Common myeloid progenitor, CD34-positive (primary cell): ENCODE results near the gene PRSS12.
"Not testable (repeated sequence)": the region's sequence is repeated elsewhere in the genome, so short reads cannot be mapped to it uniquely, and the experiment has no call there.

Experiments
- CTCF ChIA-PET: fragments of 350-600 bp; sonication (Branson Sonifier 250); formaldehyde crosslinking; loops from one replicate; lab custom pipeline; 2021; ENCODE audit warnings: antibody characterized with exemption; lab: Charles Lee
- POLR2A ChIA-PET: fragments of 350-600 bp; sonication (Branson Sonifier 250); formaldehyde crosslinking; loops from one replicate; lab custom pipeline; 2021; ENCODE audit warnings: antibody characterized with exemption; lab: Charles Lee
- DNase-seq, 3 donors: peaks; one replicate each; pipeline versions ENCODE4 v3.0.0 to v3.0.0-alpha.2; 2013
- H3K27ac ChIP-seq, 2 experiments: 1 replicate in 1 of 2; 2 replicates in 1 of 2; pipeline ENCODE4 v1.7.0; 2013; ENCODE audit warnings: inconsistent platforms in 2 of 2, low read length in 2 of 2, mild to moderate bottlenecking in 2 of 2, low read depth in 1 of 2, moderate library complexity in 1 of 2; ENCODE audit not compliant: severe bottlenecking in 2 of 2, insufficient read depth in 1 of 2, poor library complexity in 1 of 2
- H3K27me3 ChIP-seq, 5 experiments: replicated peaks in 2 of 5; 1 replicate in 3 of 5; 2 replicates in 2 of 5; pipeline versions ENCODE4 v1.6.1 to v1.7.0; 2013; ENCODE audit warnings: low read length in 4 of 5, mild to moderate bottlenecking in 2 of 5, moderate library complexity in 2 of 5, inconsistent platforms in 1 of 5; ENCODE audit not compliant: insufficient read depth in 5 of 5, control insufficient read depth in 4 of 5
- H3K36me3 ChIP-seq, 4 experiments: 1 replicate in 2 of 4; 2 replicates in 2 of 4; pipeline versions ENCODE4 v1.6.1 to v1.7.0; 2013; ENCODE audit warnings: low read length in 3 of 4, control low read depth in 1 of 4, mild to moderate bottlenecking in 1 of 4; ENCODE audit not compliant: control insufficient read depth in 4 of 4, insufficient read depth in 4 of 4
- H3K4me1 ChIP-seq, 4 experiments: 1 replicate in 3 of 4; 2 replicates in 1 of 4; pipeline versions ENCODE4 v1.6.1 to v1.7.1; 2013; ENCODE audit warnings: low read length in 3 of 4, mild to moderate bottlenecking in 3 of 4, control low read depth in 1 of 4, inconsistent platforms in 1 of 4, moderate library complexity in 1 of 4; ENCODE audit not compliant: control insufficient read depth in 4 of 4, insufficient read depth in 4 of 4; ENCODE audit errors: control extremely low read depth in 1 of 4
- H3K4me3 ChIP-seq, 7 experiments: 1 replicate in 4 of 7; 2 replicates in 3 of 7; pipeline versions ENCODE4 v1.5.1 to v1.7.0; 2013; ENCODE audit warnings: mild to moderate bottlenecking in 7 of 7, low read length in 6 of 7, moderate library complexity in 6 of 7, inconsistent platforms in 2 of 7, low read depth in 2 of 7, control low read depth in 1 of 7; ENCODE audit not compliant: insufficient read depth in 4 of 7, control insufficient read depth in 1 of 7; ENCODE audit errors: extremely low read depth in 1 of 7
- H3K9me3 ChIP-seq, 5 experiments: 1 replicate in 4 of 5; 2 replicates in 1 of 5; pipeline versions ENCODE4 v1.6.1 to v1.7.1; 2013; ENCODE audit warnings: low read length in 4 of 5, mild to moderate bottlenecking in 2 of 5, inconsistent platforms in 1 of 5, low read depth in 1 of 5, moderate library complexity in 1 of 5; ENCODE audit not compliant: control insufficient read depth in 4 of 5, insufficient read depth in 2 of 5; ENCODE audit errors: control extremely low read depth in 1 of 5
- WGBS: methylation state at CpG from one replicate; pipeline ENCODE4 v1.1.5; 2013; ENCODE audit not compliant: insufficient coverage; 5-methylcytosine and 5-hydroxymethylcytosine counted together

Gene PRSS12

GRCh38 chr4:118395057-118395644 lies 42.3 kb upstream of the PRSS12 start:
- 100% methylated on average over 1 of the region's 3 CpGs for WGBS
- peaks cover 0 to 4% (median 0%) of the 10 kb centered on the region in 5 experiments for H3K27me3 ChIP-seq
- CTCF ChIA-PET: interaction anchor here (1.2 to 2.1 kb wide), 2 partner anchors 9 to 18 kb away, joined by 4 to 8 read pairs; no protein-coding TSS in a partner anchor
- no peak overlapping the region for H3K27ac ChIP-seq
- no peaks in the 10 kb centered on the region for H3K36me3 ChIP-seq
- POLR2A ChIA-PET: no interaction called here
- H3K9me3 ChIP-seq: peaks cover 0 to 2% (median 0%) of the 10 kb centered on the region in 5 experiments
- H3K4me3 ChIP-seq: no peak overlapping the region
- DNase-seq: no peak
- peaks cover 13 to 24% (median 19%) of the 10 kb centered on the region in 4 experiments for H3K4me1 ChIP-seq

DNA sequence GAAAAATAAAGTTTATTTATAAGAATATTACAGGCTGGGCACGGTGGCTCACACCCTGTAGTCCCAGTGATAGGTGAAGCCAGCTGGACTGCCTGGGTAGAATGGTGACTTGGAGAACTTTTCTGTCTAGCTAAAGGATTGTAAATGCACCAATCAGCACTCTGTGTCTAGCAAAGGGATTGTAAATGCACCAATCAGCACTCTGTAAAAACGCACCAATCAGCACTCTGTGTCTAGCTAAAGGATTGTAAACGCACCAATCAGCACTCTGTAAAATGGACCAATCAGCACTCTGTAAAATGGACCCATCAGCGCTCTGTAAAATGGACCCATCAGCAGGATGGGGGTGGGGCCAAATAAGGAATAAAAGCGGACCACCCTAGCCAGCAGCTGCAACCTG lies 39.7 kb upstream of the PRSS12 start:
- H3K27me3 ChIP-seq, H3K27ac ChIP-seq, H3K9me3 ChIP-seq, H3K4me3 ChIP-seq, H3K36me3 ChIP-seq, POLR2A ChIA-PET, H3K4me1 ChIP-seq, DNase-seq: not testable (repeated sequence)
- WGBS: 98% methylated on average over 4 of the region's 5 CpGs
- CTCF ChIA-PET: interaction anchor here (0.8 kb wide), 1 partner anchor 18 kb away, joined by 3 read pairs; no protein-coding TSS in a partner anchor

GRCh38 chr4:118390121-118390520 lies 37.3 kb upstream of the PRSS12 start:
- Histone ChIP-seq H3K4me3 (no peak overlapping the region), H3K9me3 (peaks cover 0 to 5% (median 0%) of the 10 kb centered on the region in 5 experiments), H3K36me3 (no peaks in the 10 kb centered on the region), H3K4me1 (no peaks in the 10 kb centered on the region), H3K27ac (no peak overlapping the region), H3K27me3 (peaks cover 0 to 4% (median 0%) of the 10 kb centered on the region in 5 experiments)
- POLR2A ChIA-PET: no interaction called here
- CTCF ChIA-PET: no interaction called here
- DNase-seq: no peak
- 100% methylated on average over 1 of the region's 2 CpGs for WGBS

DNA sequence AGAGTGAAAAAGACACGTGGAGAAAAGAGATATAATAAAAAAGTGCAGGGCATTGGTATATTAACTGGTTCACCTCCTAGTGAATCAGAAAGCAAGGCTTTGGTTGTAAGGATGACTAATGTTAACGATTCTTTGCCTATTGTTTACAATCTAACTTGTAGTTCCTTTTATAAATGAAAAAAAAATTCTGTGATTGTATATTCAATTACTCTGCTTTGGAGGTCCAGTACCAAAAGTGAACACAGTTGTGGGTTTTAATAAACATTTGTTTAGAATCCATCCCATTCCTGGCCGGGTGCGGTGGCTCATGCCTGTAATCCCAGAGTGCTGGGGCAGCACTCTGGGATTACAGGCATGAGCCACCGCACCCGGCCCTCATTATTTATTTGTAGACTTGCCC lies 36.9 kb upstream of the PRSS12 start:
- H3K4me1 ChIP-seq: no peaks in the 10 kb centered on the region
- H3K27ac ChIP-seq: no peak overlapping the region
- peaks cover 0 to 5% (median 0%) of the 10 kb centered on the region in 5 experiments for H3K9me3 ChIP-seq
- no peak for DNase-seq
- 90% methylated on average over 3 of the region's 6 CpGs for WGBS
- H3K4me3 ChIP-seq: no peak overlapping the region
- CTCF ChIA-PET: no interaction called here
- H3K36me3 ChIP-seq: no peaks in the 10 kb centered on the region
- peaks cover 0 to 4% (median 0%) of the 10 kb centered on the region in 5 experiments for H3K27me3 ChIP-seq
- POLR2A ChIA-PET: no interaction called here

DNA sequence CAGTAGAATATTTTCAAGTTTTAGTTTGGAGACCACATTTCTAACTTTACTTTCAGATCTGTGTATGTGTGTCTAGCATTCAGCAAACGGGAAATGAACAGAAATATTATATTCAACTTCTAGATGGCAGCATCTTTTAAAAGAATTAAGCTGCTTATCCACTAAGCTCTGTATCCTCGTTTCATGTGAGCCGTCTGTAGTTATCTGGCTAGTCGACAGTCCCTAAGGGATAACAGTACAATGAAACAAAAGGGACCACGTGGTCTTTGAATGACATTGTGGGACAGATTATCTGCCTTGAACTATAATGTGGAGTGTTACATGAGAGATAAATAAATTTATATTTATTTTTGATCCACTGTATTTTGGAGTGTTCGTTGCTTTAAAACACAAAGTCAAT lies 35.8 kb upstream of the PRSS12 start:
- Histone ChIP-seq H3K27me3 (peaks cover 0 to 4% (median 0%) of the 10 kb centered on the region in 5 experiments), H3K4me3 (no peak overlapping the region), H3K27ac (no peak overlapping the region), H3K9me3 (peaks cover 0 to 5% (median 0%) of the 10 kb centered on the region in 5 experiments), H3K36me3 (no peaks in the 10 kb centered on the region), H3K4me1 (no peaks in the 10 kb centered on the region)
- WGBS: 89% methylated on average over 5 of the region's 6 CpGs
- CTCF ChIA-PET: no interaction called here
- POLR2A ChIA-PET: no interaction called here
- no peak for DNase-seq

- no CpG with 5 or more reads among the region's 3 CpGs for WGBS
- ChIA-PET POLR2A (no interaction called here), CTCF (no interaction called here)
These were observed 29.1 kb upstream of the PRSS12 start for GRCh38 chr4:118381902-118382301.

GRCh38 chr4:118373614-118374255 lies 20.9 kb upstream of the PRSS12 start:
- H3K27ac ChIP-seq: no peak overlapping the region
- ChIA-PET POLR2A (no interaction called here), CTCF (no interaction called here)
- H3K9me3 ChIP-seq: no peaks in the 10 kb centered on the region
- no peaks in the 10 kb centered on the region for H3K27me3 ChIP-seq
- no peaks in the 10 kb centered on the region for H3K4me1 ChIP-seq
- H3K4me3 ChIP-seq: no peak overlapping the region
- no peak for DNase-seq
- WGBS: 100% methylated on average over 2 of the region's 4 CpGs
- H3K36me3 ChIP-seq: no peaks in the 10 kb centered on the region

More at GRCh38 chr4:118381902-118382301, 29.1 kb upstream of the PRSS12 start:
- Histone ChIP-seq H3K27me3 (peaks cover 0 to 2% (median 0%) of the 10 kb centered on the region in 5 experiments), H3K36me3 (no peaks in the 10 kb centered on the region), H3K9me3 (peaks cover 0 to 4% (median 0%) of the 10 kb centered on the region in 5 experiments), H3K4me1 (no peaks in the 10 kb centered on the region), H3K27ac (no peak overlapping the region), H3K4me3 (no peak overlapping the region)
- DNase-seq: no peak
